HEK293T (cell line): ENCODE measurements around the gene NSUN5.

ENCODE experiments used
- CTCF ChIA-PET: fragments of 350-600 bp; formaldehyde crosslinking; extraction: SDS; loops from one replicate; lab custom pipeline; 2021; ENCODE audit warnings: antibody characterized with exemption, inconsistent platforms; lab: Yijun Ruan, JAX
- POLR2A ChIA-PET: fragments of 350-600 bp; formaldehyde crosslinking; extraction: SDS; loops from one replicate; lab custom pipeline; 2020; ENCODE audit warnings: antibody characterized with exemption, inconsistent platforms; lab: Yijun Ruan, JAX
- DNase-seq: peaks from one replicate; pipeline ENCODE4 v3.0.0; 2012; ENCODE audit warnings: mixed read lengths; ENCODE audit errors: extremely low spot score
- ARNT ChIP-seq: fragments of 450-650 bp; IDR thresholded peaks from 2 replicates; pipeline ENCODE4 v1.6.1; 2017; ENCODE audit warnings: mild to moderate bottlenecking
- BHLHE40 ChIP-seq: fragments of 450-650 bp; IDR thresholded peaks from 2 replicates; pipeline ENCODE4 v1.6.1; 2016; ENCODE audit warnings: mild to moderate bottlenecking, moderate library complexity, borderline replicate concordance
- CTBP1 ChIP-seq: fragments of 450-650 bp; IDR thresholded peaks from 2 replicates; pipeline ENCODE4 v1.6.1; 2016; ENCODE audit warnings: borderline replicate concordance
- ELF4 ChIP-seq: fragments of 450-650 bp; IDR thresholded peaks from 2 replicates; pipeline ENCODE4 v1.6.1; 2017; ENCODE audit warnings: antibody characterized with exemption
- FOXA1 ChIP-seq: fragments of 450-650 bp; IDR thresholded peaks from 2 replicates; pipeline ENCODE4 v1.6.1; 2016; ENCODE audit warnings: mild to moderate bottlenecking
- FOXK2 ChIP-seq: fragments of 450-650 bp; IDR thresholded peaks from 2 replicates; pipeline ENCODE4 v1.6.1; 2016; ENCODE audit warnings: mild to moderate bottlenecking
- FOXM1 ChIP-seq: fragments of 450-650 bp; IDR thresholded peaks from 2 replicates; pipeline ENCODE4 v1.6.1; 2017; ENCODE audit warnings: mild to moderate bottlenecking, borderline replicate concordance
- HDGF ChIP-seq: fragments of 450-650 bp; IDR thresholded peaks from 2 replicates; pipeline ENCODE4 v1.6.1; 2017; ENCODE audit warnings: antibody characterized with exemption, borderline replicate concordance
- L3MBTL2 ChIP-seq: fragments of 450-650 bp; conservative IDR thresholded peaks from 2 replicates; pipeline ENCODE4 v1.6.1; 2016; ENCODE audit warnings: mild to moderate bottlenecking
- LEF1 ChIP-seq: fragments of 450-650 bp; IDR thresholded peaks from 2 replicates; pipeline ENCODE4 v1.6.1; 2017; ENCODE audit warnings: mild to moderate bottlenecking, borderline replicate concordance
- NFRKB ChIP-seq: fragments of 450-650 bp; IDR thresholded peaks from 2 replicates; pipeline ENCODE4 v1.6.1; 2016; ENCODE audit warnings: mild to moderate bottlenecking, moderate library complexity
- SP1 ChIP-seq: fragments of 450-650 bp; IDR thresholded peaks from 2 replicates; pipeline ENCODE4 v1.6.1; 2017
- SUZ12 ChIP-seq: fragments of 450-650 bp; IDR thresholded peaks from 2 replicates; pipeline ENCODE4 v1.6.1; 2016; ENCODE audit warnings: mild to moderate bottlenecking
- TARDBP ChIP-seq: fragments of 450-650 bp; IDR thresholded peaks from 2 replicates; pipeline ENCODE4 v1.6.1; 2016
- ZNF384 ChIP-seq: fragments of 450-650 bp; IDR thresholded peaks from 2 replicates; pipeline ENCODE4 v1.6.1; 2016
- TF ChIP-seq, protein P1 (sequence below): fragments of 450-650 bp; IDR thresholded peaks from 2 replicates; pipeline ENCODE4 v1.6.1; 2016

NSUN5 gene

GRCh38 chr7:73343671-73344380 is 35.2 kb upstream of the NSUN5 start:
- DNase-seq = no peak
- ChIA-PET POLR2A (no interaction called here), CTCF (interaction anchor here (0.7 kb wide), 1 partner anchor 44 kb away, joined by 11 read pairs; no protein-coding TSS in a partner anchor)
- TF ChIP-seq ARNT = no peak
- TF ChIP-seq SUZ12 = no peak
- TF ChIP-seq L3MBTL2 = no peak
- TF ChIP-seq, protein P1, sequence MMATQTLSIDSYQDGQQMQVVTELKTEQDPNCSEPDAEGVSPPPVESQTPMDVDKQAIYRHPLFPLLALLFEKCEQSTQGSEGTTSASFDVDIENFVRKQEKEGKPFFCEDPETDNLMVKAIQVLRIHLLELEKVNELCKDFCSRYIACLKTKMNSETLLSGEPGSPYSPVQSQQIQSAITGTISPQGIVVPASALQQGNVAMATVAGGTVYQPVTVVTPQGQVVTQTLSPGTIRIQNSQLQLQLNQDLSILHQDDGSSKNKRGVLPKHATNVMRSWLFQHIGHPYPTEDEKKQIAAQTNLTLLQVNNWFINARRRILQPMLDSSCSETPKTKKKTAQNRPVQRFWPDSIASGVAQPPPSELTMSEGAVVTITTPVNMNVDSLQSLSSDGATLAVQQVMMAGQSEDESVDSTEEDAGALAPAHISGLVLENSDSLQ = no peak
- TF ChIP-seq CTBP1 = no peak
- TF ChIP-seq LEF1 = no peak
- no peak for TF ChIP-seq NFRKB
- TF ChIP-seq ZNF384 = no peak
- TF ChIP-seq HDGF = no peak
- no peak for TF ChIP-seq ELF4
- TF ChIP-seq TARDBP = no peak
- no peak for TF ChIP-seq FOXM1
- no peak for TF ChIP-seq BHLHE40
- TF ChIP-seq FOXK2 = no peak
- no peak for TF ChIP-seq FOXA1
- TF ChIP-seq SP1 = no peak

DNA sequence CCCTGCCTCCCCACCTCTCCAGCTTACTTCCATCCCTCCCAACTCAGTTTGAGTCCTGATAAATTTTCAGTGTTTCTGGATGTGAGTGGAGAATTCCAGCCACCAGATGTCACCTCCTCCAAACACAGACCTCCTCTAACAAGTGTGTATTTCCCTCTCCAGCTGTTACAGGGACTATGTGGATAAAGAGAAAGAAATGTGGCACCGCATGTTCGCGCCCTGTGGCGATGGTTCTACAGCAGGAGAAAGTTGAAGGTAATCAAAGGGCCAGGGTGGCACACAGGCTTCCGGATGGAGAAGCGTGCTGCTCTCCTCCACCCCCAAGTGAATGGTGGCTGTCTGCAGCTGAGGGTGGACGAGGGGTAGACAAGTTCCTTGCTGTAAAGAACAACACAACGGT is 34.0 kb upstream of the NSUN5 start:
- CTCF ChIA-PET = interaction anchor here (0.6 to 1.5 kb wide), 4 partner anchors 9 to 109 kb away, joined by 3 to 4 read pairs (median 3); no protein-coding TSS in a partner anchor
- POLR2A ChIA-PET = no interaction called here
- peak; percentile 42 for DNase-seq
- TF ChIP-seq BHLHE40 (no peak), CTBP1 (no peak), ZNF384 (no peak), HDGF (no peak), SUZ12 (no peak), FOXM1 (no peak), LEF1 (no peak), ELF4 (no peak), TARDBP (no peak), SP1 (no peak), ARNT (no peak), FOXK2 (no peak), FOXA1 (no peak), NFRKB (no peak), L3MBTL2 (no peak)
- TF ChIP-seq, protein P1 = no peak

DNA sequence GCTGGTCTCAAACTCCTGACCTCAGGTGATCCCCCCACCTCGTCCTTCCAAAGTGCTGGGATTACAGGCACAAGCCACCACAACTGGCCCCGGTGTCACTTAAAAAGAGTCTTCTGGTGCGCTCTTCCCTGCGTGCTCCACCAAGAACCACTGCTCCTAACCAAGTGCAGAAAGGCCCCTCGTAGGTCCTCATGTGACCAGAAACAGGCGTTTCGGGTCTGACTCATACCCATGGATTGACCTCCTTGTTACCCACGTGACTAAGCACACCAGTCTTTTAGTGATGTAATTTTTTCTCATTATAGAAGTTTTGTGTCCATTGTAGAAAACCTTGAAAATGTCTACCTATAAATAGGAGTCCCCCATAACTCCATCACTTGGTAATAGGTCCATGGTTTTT is 33.3 kb upstream of the NSUN5 start:
- TF ChIP-seq NFRKB (no peak), SP1 (no peak), TARDBP (no peak), ZNF384 (no peak), HDGF (no peak), LEF1 (no peak), FOXM1 (no peak), FOXA1 (no peak), BHLHE40 (no peak), L3MBTL2 (no peak), CTBP1 (no peak), ARNT (no peak), FOXK2 (no peak), SUZ12 (no peak), ELF4 (no peak)
- TF ChIP-seq, protein P1 = no peak

DNA sequence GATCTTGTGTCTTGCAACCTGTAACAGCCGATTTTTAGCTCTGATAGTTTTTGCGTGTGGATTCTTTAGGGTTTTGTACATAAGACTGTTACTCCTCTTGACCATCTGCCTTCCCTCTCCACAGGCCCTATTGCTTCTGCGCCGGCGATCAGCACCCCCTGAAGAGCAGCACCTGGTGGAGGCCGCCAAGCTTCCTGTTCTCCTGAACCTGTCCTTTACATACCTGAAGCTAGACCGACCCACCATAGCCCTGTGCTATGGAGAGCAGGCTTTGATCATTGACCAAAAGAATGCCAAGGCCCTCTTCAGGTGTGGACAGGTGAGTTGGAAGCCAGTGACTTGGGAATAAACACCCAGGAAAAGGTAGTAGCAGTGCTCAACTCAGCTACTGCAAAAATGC is 31.9 kb upstream of the NSUN5 start:
- ChIA-PET POLR2A (no interaction called here), CTCF (no interaction called here)
- DNase-seq = no peak
- TF ChIP-seq ZNF384 (no peak), FOXM1 (no peak), FOXA1 (no peak), NFRKB (no peak), HDGF (no peak), LEF1 (no peak), CTBP1 (no peak), SP1 (no peak), ELF4 (no peak)

More for the DNA sequence above, 33.3 kb upstream of the NSUN5 start:
- POLR2A ChIA-PET = no interaction called here
- DNase-seq = peak; percentile 21
- CTCF ChIA-PET = interaction anchor here (0.6 to 1.5 kb wide), 4 partner anchors 10 to 110 kb away, joined by 3 to 4 read pairs (median 3); no protein-coding TSS in a partner anchor

DNA sequence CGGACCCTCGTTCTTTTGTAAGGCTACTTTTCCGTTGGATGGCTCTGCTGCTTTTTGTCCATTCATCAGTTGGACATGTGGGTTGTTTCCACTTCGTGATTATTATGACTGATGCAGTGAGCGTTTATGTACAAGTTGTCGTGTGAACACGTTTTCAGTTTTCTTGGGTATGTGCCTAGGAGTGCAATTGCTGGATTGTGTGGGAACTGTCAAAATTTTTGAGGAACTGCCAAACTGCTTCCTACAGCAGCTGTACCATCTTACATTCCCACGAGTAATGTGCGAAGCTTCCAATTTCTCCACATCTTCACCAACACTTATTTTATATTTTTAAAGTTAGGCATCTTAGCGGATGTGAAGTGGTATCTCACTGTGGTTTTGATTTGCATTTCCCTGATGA is 29.7 kb upstream of the NSUN5 start:
- ChIA-PET CTCF (no interaction called here), POLR2A (no interaction called here)
- TF ChIP-seq SP1 (no peak), HDGF (no peak), LEF1 (no peak), FOXA1 (no peak)
- TF ChIP-seq, protein P1 = no peak
- DNase-seq = no peak
